GM21515 (cell line): Measurements from ENCODE around the gene OR52I1.

ENCODE experiments used
- ATAC-seq: cut with Tn5 transposase; IDR thresholded peaks from one replicate; pipeline ENCODE4 v1.9.1; 2021; ENCODE audit not compliant: unreplicated experiment

Gene OR52I1

GRCh38 chr11:4611986-4612385 lies 18.1 kb downstream of the OR52I1 start:
- ATAC-seq: no peak

- ATAC-seq: no peak
Observed at GRCh38 chr11:4615856-4616444, 22.1 kb downstream of the OR52I1 start.

- ATAC-seq: no peak
Observed at GRCh38 chr11:4619514-4619913, 25.7 kb downstream of the OR52I1 start.

- ATAC-seq: peak; percentile 64
Observed at GRCh38 chr11:4626207-4627099, 32.6 kb downstream of the OR52I1 start.

DNA sequence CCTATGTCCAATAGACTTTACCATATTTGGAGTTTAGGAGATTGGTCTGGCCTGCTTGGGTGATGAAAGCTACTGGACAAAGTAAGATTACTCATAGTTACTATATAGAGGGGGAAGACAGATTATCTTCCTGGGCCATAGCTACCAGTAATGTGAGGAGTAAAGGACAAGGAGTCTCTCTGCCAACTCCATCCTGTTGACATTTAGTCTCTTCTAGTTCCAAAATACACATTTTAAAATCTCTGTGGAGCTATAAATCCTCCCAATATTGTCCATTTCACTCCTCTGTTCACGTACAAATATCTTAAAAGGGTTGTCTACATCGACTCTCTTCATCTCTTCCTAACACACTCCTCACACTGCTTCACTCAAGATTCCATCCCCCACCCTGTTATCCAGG lies 42.3 kb downstream of the OR52I1 start:
- ATAC-seq: no peak

- ATAC-seq: peak; percentile 96
Observed at GRCh38 chr11:4636962-4637661, 43.3 kb downstream of the OR52I1 start, which contains the start of gene OR51D1. OR51D1 (plus strand) TSS chr11:4637477; CDS start chr11:4639791, 2,314 bp downstream.

DNA sequence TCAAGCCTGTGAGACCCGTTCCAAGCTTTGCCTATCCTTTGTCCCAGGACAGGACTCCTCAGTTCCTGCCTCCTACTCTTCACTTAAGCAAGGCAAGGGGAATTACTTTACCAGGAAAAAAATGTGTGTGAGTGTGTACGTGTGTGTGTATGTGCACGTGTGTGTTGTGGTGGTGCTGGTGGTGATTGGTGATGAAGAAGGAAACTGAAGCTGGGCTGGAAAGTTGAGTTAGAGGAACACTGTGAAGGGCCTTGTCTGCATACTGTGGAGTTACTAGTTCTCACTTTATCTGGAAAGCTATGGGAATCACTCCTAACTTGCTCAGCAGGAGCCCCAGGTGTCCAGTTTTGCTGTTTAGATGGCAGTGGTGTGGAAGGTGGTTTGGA lies 43.8 kb downstream of the OR52I1 start:
- ATAC-seq: no peak

- no peak for ATAC-seq
Observed at GRCh38 chr11:4639931-4640330, 46.1 kb downstream of the OR52I1 start.

DNA sequence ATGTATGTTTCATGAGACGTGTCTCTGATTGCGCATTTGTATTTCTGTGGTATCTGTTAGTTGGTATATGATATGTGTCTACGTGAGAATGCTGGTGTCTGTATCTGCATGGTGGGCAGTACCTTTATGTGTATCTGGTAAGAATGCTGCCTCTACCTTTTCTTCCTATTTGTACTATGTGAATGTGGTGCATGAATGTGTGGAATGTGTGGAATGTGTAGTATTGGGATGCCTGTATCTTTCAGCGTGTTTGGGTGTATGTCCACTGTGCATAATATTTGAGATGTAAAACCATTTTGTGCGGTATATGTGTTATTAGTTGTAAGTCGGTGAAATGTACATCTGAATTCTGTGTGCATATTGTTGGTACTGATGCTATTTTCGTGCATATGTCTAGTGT lies 47.7 kb downstream of the OR52I1 start:
- no peak for ATAC-seq

DNA sequence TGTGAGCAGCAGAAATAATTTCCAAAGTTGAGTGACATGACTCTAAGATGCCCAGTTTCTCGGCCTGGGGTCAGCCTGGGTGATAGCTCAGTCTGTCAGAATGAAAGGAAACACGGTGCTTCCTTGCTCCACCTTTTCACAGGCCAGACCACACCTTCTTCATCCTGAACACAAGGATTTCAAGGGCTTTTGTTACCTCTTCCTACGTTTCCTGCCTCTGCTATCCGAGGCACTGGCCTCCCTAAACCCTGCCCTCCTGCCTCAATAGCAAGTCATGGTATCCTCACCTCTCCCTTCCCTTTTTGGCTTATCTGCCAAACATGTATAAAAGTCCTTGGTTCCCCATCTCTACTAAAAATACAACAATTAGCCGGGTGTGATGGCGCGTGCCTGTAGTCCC lies 48.2 kb downstream of the OR52I1 start:
- no peak for ATAC-seq

- no peak for ATAC-seq
Observed at GRCh38 chr11:4643076-4643475, 49.2 kb downstream of the OR52I1 start.

DNA sequence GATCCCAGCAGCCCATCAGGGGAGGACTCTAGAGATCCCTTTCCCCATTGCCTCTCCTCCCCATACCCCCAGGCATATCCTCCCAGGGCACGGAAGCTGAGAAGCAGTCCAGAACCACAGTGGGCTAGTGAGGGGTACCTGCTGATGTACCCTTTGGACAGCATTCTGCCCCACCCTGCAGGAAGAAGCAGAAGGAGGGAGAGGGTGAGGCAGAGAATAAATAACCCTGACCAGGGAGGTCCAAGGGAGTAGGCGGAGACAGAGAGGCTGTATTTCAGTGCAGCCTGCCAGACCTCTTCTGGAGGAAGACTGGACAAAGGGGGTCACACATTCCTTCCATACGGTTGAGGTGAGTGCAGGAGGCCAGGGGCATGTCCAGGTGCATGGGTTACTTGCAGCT lies 49.8 kb downstream of the OR52I1 start, which contains the start of gene OR51E1:
TSS of gene OR51E1 (plus strand) at position 301 of the 400 bp plus-strand sequence. CDS start 8,545 bp downstream, outside the sequence.
- no peak for ATAC-seq

- ATAC-seq: no peak
Observed at GRCh38 chr11:4644233-4644632, 50.4 kb downstream of the OR52I1 start.
